A673 (cell line): Measurements from ENCODE around the gene NSD2. TPM values are rescaled to one million over a fixed set of nuclear protein-coding genes. Genes with fewer than 3 reads are reported as not detected.

Source experiments
- BruUV-seq: library from RNA; stranded (reverse); fragments of 400-500 nt; replicated peaks from 2 replicates; lab custom pipeline; 2021; lab: Mats Ljungman, UMichigan
- CTCF ChIA-PET: fragments of 300-600 bp; sonication (Branson Sonifier 250); formaldehyde crosslinking; loops from one replicate; lab custom pipeline; 2022; ENCODE audit warnings: antibody characterized with exemption; lab: Charles Lee
- POLR2A ChIA-PET: fragments of 300-600 bp; sonication (Branson Sonifier 250); formaldehyde crosslinking; loops from one replicate; lab custom pipeline; 2022; ENCODE audit warnings: antibody characterized with exemption; ENCODE audit not compliant: low non-redundant PET; lab: Charles Lee
- DNase-seq: peaks from one replicate; pipeline ENCODE4 v3.0.0-alpha.2; 2015; ENCODE audit warnings: low spot score
- H3K27ac ChIP-seq: fragments of 200-600 bp; sonication (generic); 2 replicates; pipeline ENCODE4 v1.5.1; 2016; ENCODE audit warnings: mixed run types, low read depth, mild to moderate bottlenecking, mixed read lengths, antibody characterized with exemption, low read length; ENCODE audit not compliant: poor library complexity, severe bottlenecking
- H3K27me3 ChIP-seq: fragments of 200-600 bp; sonication (generic); replicated peaks from 2 replicates; pipeline ENCODE4 v1.6.1; 2017; ENCODE audit warnings: mixed run types, low read depth, mild to moderate bottlenecking, mixed read lengths, antibody characterized with exemption, low read length; ENCODE audit not compliant: insufficient read depth, poor library complexity
- H3K36me3 ChIP-seq: fragments of 200-600 bp; sonication (generic); 2 replicates; pipeline ENCODE4 v1.6.1; 2016; ENCODE audit warnings: mixed run types, mild to moderate bottlenecking, mixed read lengths, antibody characterized with exemption, low read length; ENCODE audit not compliant: insufficient read depth, poor library complexity, severe bottlenecking
- H3K4me1 ChIP-seq: fragments of 200-600 bp; sonication (generic); 2 replicates; pipeline ENCODE4 v1.6.1; 2017; ENCODE audit warnings: mixed run types, mild to moderate bottlenecking, mixed read lengths, antibody characterized with exemption, low read length; ENCODE audit not compliant: insufficient read depth, poor library complexity, severe bottlenecking
- H3K4me3 ChIP-seq: fragments of 200-600 bp; sonication (generic); 2 replicates; pipeline ENCODE4 v1.5.1; 2016; ENCODE audit warnings: low read depth, mixed run types, mild to moderate bottlenecking, mixed read lengths, low read length; ENCODE audit not compliant: poor library complexity, severe bottlenecking
- H3K9me3 ChIP-seq: fragments of 200-600 bp; sonication (generic); 2 replicates; pipeline ENCODE4 v1.6.1; 2016; ENCODE audit warnings: mixed run types, low read depth, mild to moderate bottlenecking, mixed read lengths, antibody characterized with exemption, low read length; ENCODE audit not compliant: poor library complexity, severe bottlenecking
- EZH2 ChIP-seq: fragments of 200-600 bp; sonication (generic); IDR thresholded peaks from 2 replicates; pipeline ENCODE4 v1.6.1; 2017; ENCODE audit warnings: borderline replicate concordance, low read depth, mild to moderate bottlenecking, mixed read lengths, antibody characterized with exemption, low read length; ENCODE audit not compliant: poor library complexity, severe bottlenecking
- intact Hi-C: fragments of 100-400 bp; cut with micrococcal nuclease; formaldehyde crosslinking; loops from one replicate; pipeline ENCODE4 v1.10.0; 2022; ENCODE audit not compliant: unreplicated experiment
- total RNA-seq: library from RNA; stranded (reverse); gene quantifications from 2 replicates; pipeline ENCODE4 v1.2.3, GENCODE V29; 2021
- TF ChIP-seq, protein P1 (sequence below): fragments of 300-800, 200-600 bp; sonication (generic); conservative IDR thresholded peaks from 2 replicates; pipeline ENCODE4 v1.5.1; 2017; ENCODE audit warnings: low read depth, mild to moderate bottlenecking, antibody characterized with exemption, low read length, moderate library complexity, mixed read lengths

The NSD2 gene
- total RNA-seq, 1 experiment from 2014 or later = 227 TPM

DNA sequence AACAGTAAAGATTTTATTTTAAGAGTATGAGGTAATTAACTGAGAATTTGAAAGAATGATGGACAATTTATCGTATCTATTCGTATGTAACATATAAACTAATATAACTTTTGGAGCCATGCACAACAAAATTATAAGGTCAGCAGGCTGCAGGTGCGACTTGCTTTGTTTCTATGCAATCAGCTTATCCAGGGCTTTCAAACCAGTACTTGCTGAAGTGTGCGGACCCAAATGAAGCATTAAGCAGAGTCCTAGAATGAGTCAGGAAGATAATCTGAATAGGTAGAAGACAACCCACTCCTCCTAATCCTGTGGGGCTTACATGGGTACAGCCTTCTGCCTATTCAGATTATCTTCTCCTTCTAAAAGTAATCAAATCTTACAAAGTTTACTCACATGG, 2.1 kb downstream of the NSD2 start:
- POLR2A ChIA-PET = no interaction called here
- no peaks in the 10 kb centered on the region for H3K27me3 ChIP-seq
- peak overlapping the region; percentile 98 for H3K4me3 ChIP-seq
- no peaks in the 10 kb centered on the region for H3K36me3 ChIP-seq
- no peak for DNase-seq
- peaks cover 28% of the 10 kb centered on the region for H3K4me1 ChIP-seq
- BruUV-seq = no TSS peak
- H3K27ac ChIP-seq = peak overlapping the region; percentile 40
- no peak for TF ChIP-seq EZH2
- TF ChIP-seq, protein P1, sequence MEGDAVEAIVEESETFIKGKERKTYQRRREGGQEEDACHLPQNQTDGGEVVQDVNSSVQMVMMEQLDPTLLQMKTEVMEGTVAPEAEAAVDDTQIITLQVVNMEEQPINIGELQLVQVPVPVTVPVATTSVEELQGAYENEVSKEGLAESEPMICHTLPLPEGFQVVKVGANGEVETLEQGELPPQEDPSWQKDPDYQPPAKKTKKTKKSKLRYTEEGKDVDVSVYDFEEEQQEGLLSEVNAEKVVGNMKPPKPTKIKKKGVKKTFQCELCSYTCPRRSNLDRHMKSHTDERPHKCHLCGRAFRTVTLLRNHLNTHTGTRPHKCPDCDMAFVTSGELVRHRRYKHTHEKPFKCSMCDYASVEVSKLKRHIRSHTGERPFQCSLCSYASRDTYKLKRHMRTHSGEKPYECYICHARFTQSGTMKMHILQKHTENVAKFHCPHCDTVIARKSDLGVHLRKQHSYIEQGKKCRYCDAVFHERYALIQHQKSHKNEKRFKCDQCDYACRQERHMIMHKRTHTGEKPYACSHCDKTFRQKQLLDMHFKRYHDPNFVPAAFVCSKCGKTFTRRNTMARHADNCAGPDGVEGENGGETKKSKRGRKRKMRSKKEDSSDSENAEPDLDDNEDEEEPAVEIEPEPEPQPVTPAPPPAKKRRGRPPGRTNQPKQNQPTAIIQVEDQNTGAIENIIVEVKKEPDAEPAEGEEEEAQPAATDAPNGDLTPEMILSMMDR = no peak
- no peaks in the 10 kb centered on the region for H3K9me3 ChIP-seq
- intact Hi-C loops = no loop called here
- CTCF ChIA-PET = no interaction called here

DNA sequence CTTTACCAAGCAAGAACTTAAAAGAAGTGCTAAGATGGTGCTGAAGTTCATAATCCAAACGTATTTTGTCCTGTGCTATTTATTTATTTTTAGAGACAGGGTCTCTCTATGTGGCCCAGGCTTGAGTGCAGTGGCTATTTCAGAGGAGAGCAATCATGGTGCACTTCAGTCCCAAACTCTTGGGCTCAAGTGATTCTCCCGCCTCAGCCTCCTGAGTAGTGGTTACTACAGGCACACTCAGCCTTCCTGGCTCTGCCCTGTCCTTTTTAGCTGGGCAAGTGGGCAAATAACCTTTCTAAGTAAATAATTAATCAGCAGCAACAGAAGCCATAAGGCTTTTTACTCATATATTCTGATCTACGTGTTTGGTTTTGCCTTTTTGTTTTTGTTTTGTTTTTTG, 2.6 kb downstream of the NSD2 start:
- no TSS peak for BruUV-seq
- POLR2A ChIA-PET = no interaction called here
- no peak for DNase-seq
- no peaks in the 10 kb centered on the region for H3K9me3 ChIP-seq
- H3K4me1 ChIP-seq = peaks cover 28% of the 10 kb centered on the region
- intact Hi-C loops = no loop called here
- no peaks in the 10 kb centered on the region for H3K36me3 ChIP-seq
- CTCF ChIA-PET = no interaction called here
- peak overlapping the region; percentile 98 for H3K4me3 ChIP-seq
- H3K27me3 ChIP-seq = no peaks in the 10 kb centered on the region
- TF ChIP-seq, protein P1 = no peak
- no peak for TF ChIP-seq EZH2
- peak overlapping the region; percentile 40 for H3K27ac ChIP-seq

GRCh38 chr4:1874201-1874600, 3.0 kb downstream of the NSD2 start:
- TF ChIP-seq, protein P1 = no peak
- TF ChIP-seq EZH2 = no peak
- DNase-seq = no peak
- CTCF ChIA-PET = no interaction called here
- H3K4me3 ChIP-seq = no peak overlapping the region
- peaks cover 28% of the 10 kb centered on the region for H3K4me1 ChIP-seq
- POLR2A ChIA-PET = no interaction called here
- no peaks in the 10 kb centered on the region for H3K36me3 ChIP-seq
- BruUV-seq = no TSS peak
- peak overlapping the region; percentile 12 for H3K27ac ChIP-seq
- no peaks in the 10 kb centered on the region for H3K9me3 ChIP-seq
- no peaks in the 10 kb centered on the region for H3K27me3 ChIP-seq
- intact Hi-C loops = no loop called here
